ENCODE results near the gene LIMK2.

GRCh38 chr22:31211862-31212730, at the start of gene LIMK2:
- TF ChIP-seq POLR2AphosphoS5 (IDR thresholded peaks at IDR 0.05) = peak; percentile 86
- TF ChIP-seq CTCF (IDR thresholded peaks at IDR 0.05) = peak; percentile 81 to 92 (median 86)
- peak; percentile 77 for TF ChIP-seq POLR2A (IDR thresholded peaks at IDR 0.05)

Measured in prostate gland (tissue), 2 donors.